Upper lobe of left lung (tissue), 6 donors: ENCODE results near the gene PTPN2. TPM values are rescaled to one million over a fixed set of nuclear protein-coding genes. Genes with fewer than 3 reads are reported as not detected.

Experiments
- ATAC-seq, 2 donors: fragments of 200-7000 bp; cut with Tn5 transposase; one replicate each; pipeline ENCODE4 v1.9.1; 2022; ENCODE audit warnings: mild to moderate bottlenecking in 2 of 2, moderate library complexity in 2 of 2; ENCODE audit not compliant: low FRiP score in 2 of 2
- DNase-seq, 2 donors: peaks; one replicate each; pipeline ENCODE4 v3.0.0-alpha.2; 2019 to 2020
- H3K27ac ChIP-seq, 4 donors: fragments of 200-600 bp; sonication (generic); one replicate each; pipeline ENCODE4 v1.5.1; 2016 to 2019
- H3K27me3 ChIP-seq, 4 donors: fragments of 200-600 bp; sonication (generic); one replicate each; pipeline ENCODE4 v1.5.1; 2017 to 2019
- H3K36me3 ChIP-seq, 4 donors: fragments of 200-600 bp; sonication (generic); one replicate each; pipeline ENCODE4 v1.5.1; 2016 to 2019
- H3K4me1 ChIP-seq, 4 donors: fragments of 200-600 bp; sonication (generic); one replicate each; pipeline ENCODE4 v1.5.1; 2018 to 2019
- H3K4me3 ChIP-seq, 4 donors: fragments of 200-600 bp; sonication (generic); one replicate each; pipeline ENCODE4 v1.5.1; 2017 to 2019; ENCODE audit warnings: mild to moderate bottlenecking in 2 of 4, moderate library complexity in 1 of 4
- H3K9me3 ChIP-seq, 4 donors: fragments of 200-600 bp; sonication (generic); one replicate each; pipeline ENCODE4 v1.5.1; 2018 to 2019
- EP300 ChIP-seq, 4 donors: sonication (generic); formaldehyde crosslinking; IDR thresholded peaks; one replicate each; pipeline ENCODE4 v1.5.1; 2017; ENCODE audit warnings: antibody characterized with exemption in 4 of 4, control low read depth in 2 of 4
- POLR2A ChIP-seq, 4 donors: fragments of 450-650 bp; IDR thresholded peaks; one replicate each; pipeline ENCODE4 v1.5.1; 2016 to 2017; ENCODE audit warnings: antibody characterized with exemption in 4 of 4, mild to moderate bottlenecking in 2 of 4
- POLR2AphosphoS5 ChIP-seq, 2 donors: sonication (generic); formaldehyde crosslinking; IDR thresholded peaks; one replicate each; pipeline ENCODE4 v1.5.1; 2017; ENCODE audit warnings: antibody characterized with exemption in 2 of 2
- WGBS, 2 donors: methylation state at CpG; one replicate each; pipeline ENCODE4 v1.1.5; 2017 to 2018; 5-methylcytosine and 5-hydroxymethylcytosine counted together
- total RNA-seq, 6 donors: library from RNA; depleted of rRNA in 4 of 6; stranded (reverse); fragments of >200 nt in 4 of 6; gene quantifications; one replicate each; pipeline versions ENCODE4 v1.1.0 to v1.2.1, GENCODE V29; 2016 to 2021
- TF ChIP-seq, protein P1 (sequence below), 6 experiments: fragments of 450-650 bp in 4 of 6; fragments of 200-600 bp in 2 of 6; sonication (generic) in 2 of 6; IDR thresholded peaks; one replicate each; pipeline ENCODE4 v1.5.1; 2016 to 2019; ENCODE audit warnings: antibody characterized with exemption in 6 of 6
- donor health status: DM: no; HTN: no; CAD: no; lungs with moderate emphysema.
- donor health status: DM: no; HTN: yes; CAD: no; lungs with severe emphysema.

Gene PTPN2
- total RNA-seq, 6 donors from 2014 or later: 31.9 to 119 (median 54.0) TPM

GRCh38 chr18:12750076-12750714, 133.8 kb downstream of the PTPN2 start:
- WGBS, 2 donors: 84 to 88% methylated on average over 14 of the region's 14 CpGs
- TF ChIP-seq EP300 (IDR thresholded peaks at IDR 0.05) (no peak), POLR2AphosphoS5 (IDR thresholded peaks at IDR 0.05) (no peak), POLR2A (IDR thresholded peaks at IDR 0.05) (no peak)
- TF ChIP-seq, protein P1, sequence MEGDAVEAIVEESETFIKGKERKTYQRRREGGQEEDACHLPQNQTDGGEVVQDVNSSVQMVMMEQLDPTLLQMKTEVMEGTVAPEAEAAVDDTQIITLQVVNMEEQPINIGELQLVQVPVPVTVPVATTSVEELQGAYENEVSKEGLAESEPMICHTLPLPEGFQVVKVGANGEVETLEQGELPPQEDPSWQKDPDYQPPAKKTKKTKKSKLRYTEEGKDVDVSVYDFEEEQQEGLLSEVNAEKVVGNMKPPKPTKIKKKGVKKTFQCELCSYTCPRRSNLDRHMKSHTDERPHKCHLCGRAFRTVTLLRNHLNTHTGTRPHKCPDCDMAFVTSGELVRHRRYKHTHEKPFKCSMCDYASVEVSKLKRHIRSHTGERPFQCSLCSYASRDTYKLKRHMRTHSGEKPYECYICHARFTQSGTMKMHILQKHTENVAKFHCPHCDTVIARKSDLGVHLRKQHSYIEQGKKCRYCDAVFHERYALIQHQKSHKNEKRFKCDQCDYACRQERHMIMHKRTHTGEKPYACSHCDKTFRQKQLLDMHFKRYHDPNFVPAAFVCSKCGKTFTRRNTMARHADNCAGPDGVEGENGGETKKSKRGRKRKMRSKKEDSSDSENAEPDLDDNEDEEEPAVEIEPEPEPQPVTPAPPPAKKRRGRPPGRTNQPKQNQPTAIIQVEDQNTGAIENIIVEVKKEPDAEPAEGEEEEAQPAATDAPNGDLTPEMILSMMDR (IDR thresholded peaks at IDR 0.05): no peak
- H3K4me1 ChIP-seq: no peaks in the 10 kb centered on the region
- no peak overlapping the region for H3K4me3 ChIP-seq
- no peaks in the 10 kb centered on the region for H3K36me3 ChIP-seq
- H3K27me3 ChIP-seq: no peaks in the 10 kb centered on the region
- no peaks in the 10 kb centered on the region for H3K9me3 ChIP-seq
- H3K27ac ChIP-seq: no peak overlapping the region
- ATAC-seq: no peak
- no peak for DNase-seq

DNA sequence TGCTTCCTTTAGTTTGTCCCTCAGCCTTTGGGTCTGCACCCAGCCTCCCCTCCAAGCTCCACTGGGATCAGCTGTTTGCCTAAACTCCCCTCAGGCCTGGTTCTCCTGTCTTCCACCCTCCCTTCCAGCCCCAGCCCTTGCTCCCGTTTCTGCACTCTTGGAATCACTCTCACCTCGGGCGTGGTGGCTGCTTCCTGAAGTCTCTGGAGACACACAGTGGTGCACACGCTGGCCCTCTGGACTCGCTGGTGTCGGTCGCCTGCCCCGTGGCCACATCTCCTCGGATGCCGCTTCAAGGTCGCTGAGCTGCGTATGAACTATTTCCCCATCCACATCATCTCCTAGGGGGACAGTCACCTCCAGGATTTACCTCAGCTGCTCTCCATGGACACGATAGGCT, 134.9 kb downstream of the PTPN2 start:
- Histone ChIP-seq H3K27me3 (no peaks in the 10 kb centered on the region), H3K9me3 (no peaks in the 10 kb centered on the region), H3K27ac (no peak overlapping the region), H3K4me3 (no peak overlapping the region), H3K36me3 (no peaks in the 10 kb centered on the region), H3K4me1 (no peaks in the 10 kb centered on the region)
- 80% methylated on average over 13 of the region's 13 CpGs for WGBS, 2 donors
- no peak for TF ChIP-seq EP300 (IDR thresholded peaks at IDR 0.05)
- TF ChIP-seq, protein P1 (IDR thresholded peaks at IDR 0.05): no peak
- no peak for TF ChIP-seq POLR2AphosphoS5 (IDR thresholded peaks at IDR 0.05)
- TF ChIP-seq POLR2A (IDR thresholded peaks at IDR 0.05): no peak
- no peak for ATAC-seq
- DNase-seq: no peak

DNA sequence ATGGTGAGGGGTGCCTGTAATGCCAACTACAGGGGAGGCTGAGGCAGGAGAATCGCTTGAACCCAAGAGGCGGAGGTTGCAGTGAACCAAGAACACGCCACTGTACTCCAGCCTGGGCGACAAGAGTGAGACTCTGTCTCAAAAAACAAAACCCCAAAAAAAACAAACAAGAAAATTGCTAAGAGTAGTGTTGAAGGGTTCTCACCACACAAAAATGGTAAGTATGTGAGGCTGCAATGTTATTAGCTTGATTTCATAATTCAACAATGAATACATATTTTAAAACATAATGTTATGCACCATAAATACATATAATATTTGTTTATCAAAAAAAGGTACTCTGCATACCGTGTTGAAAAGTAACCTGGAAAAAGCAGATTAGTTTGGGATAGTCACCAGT, 135.4 kb downstream of the PTPN2 start:
- no peaks in the 10 kb centered on the region for H3K4me1 ChIP-seq
- no peaks in the 10 kb centered on the region for H3K9me3 ChIP-seq
- no peaks in the 10 kb centered on the region for H3K27me3 ChIP-seq
- DNase-seq (no peak), ATAC-seq (no peak)
- no peak overlapping the region for H3K27ac ChIP-seq
- H3K36me3 ChIP-seq: no peaks in the 10 kb centered on the region
- TF ChIP-seq POLR2AphosphoS5 (IDR thresholded peaks at IDR 0.05) (no peak), EP300 (IDR thresholded peaks at IDR 0.05) (no peak), POLR2A (IDR thresholded peaks at IDR 0.05) (no peak)
- TF ChIP-seq, protein P1 (IDR thresholded peaks at IDR 0.05): no peak
- no peak overlapping the region for H3K4me3 ChIP-seq
- WGBS, 2 donors: 76% methylated on average over 5 of the region's 5 CpGs

DNA sequence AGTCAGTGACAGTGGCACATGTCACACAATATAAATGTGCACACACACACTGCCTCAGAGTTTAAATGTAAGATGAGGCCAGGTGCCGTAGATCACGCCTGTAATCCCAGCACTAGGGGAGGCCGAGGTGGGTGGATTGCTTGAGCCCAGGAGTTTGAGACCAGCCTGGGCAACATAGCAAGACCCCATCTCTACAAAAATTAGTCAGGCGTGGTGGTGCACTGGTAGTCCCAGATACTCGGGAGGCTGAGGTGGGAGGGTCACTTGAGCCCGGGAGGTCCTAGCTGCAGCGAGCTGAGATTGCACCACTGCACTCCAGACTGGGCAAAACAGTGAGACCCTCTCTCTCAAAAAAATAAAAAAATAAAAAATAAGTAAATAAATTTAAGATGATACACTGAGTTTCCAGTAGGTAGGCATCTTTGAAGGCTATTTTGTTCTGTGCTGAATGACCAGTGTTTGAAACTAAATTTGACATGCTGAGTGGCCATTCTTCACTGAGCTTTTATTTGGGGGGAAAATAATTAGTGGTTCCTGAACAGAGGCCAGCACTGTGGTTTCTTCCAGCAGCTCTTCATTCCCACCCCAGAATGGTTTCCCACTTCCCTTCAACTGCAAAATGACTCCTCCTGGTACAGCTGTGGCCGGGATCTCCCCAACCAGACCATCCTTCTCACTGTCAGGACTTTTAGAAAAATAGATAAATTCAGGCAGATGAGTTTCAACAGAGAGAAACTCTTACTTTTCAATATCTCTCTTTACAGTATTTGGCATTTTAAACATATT, 136.3 kb downstream of the PTPN2 start:
- DNase-seq: no peak
- no peak overlapping the region for H3K27ac ChIP-seq
- TF ChIP-seq POLR2AphosphoS5 (IDR thresholded peaks at IDR 0.05) (no peak), POLR2A (IDR thresholded peaks at IDR 0.05) (no peak), EP300 (IDR thresholded peaks at IDR 0.05) (no peak)
- TF ChIP-seq, protein P1 (IDR thresholded peaks at IDR 0.05): no peak
- H3K27me3 ChIP-seq: no peaks in the 10 kb centered on the region
- no peaks in the 10 kb centered on the region for H3K9me3 ChIP-seq
- 91 to 92% methylated on average over 8 of the region's 8 CpGs for WGBS, 2 donors
- no peak overlapping the region for H3K4me3 ChIP-seq
- ATAC-seq: no peak
- no peaks in the 10 kb centered on the region for H3K4me1 ChIP-seq
- no peaks in the 10 kb centered on the region for H3K36me3 ChIP-seq
